ENCODE measurements around the gene FOXP4.

FOXP4 gene

GRCh38 chr6:41635365-41635764, 89.2 kb downstream of the FOXP4 start:
- no peak for DNase-seq

DNA sequence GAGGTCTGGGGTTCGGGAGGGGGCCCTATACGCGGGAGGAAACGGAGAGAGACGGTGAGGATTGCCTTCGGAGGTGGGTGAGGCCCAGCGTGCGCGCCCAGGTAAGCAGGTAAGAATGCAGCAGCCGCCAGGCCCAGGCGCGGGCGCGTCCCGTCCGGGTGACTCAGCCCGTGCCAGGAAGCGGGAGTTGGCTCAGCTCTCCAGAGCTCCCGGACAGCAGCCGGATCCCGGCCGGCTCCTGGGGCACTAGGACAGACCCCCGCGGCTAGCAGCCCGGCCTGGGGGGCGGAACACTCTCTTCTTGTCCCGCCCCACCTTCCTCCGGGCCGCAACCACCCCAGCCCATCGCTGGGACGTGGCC, 90.6 kb downstream of the FOXP4 start:
- no peak for DNase-seq

- DNase-seq = no peak
These were observed 91.2 kb downstream of the FOXP4 start for GRCh38 chr6:41637194-41638001.

- no peak for DNase-seq
These were observed 92.1 kb downstream of the FOXP4 start, which contains the start of gene MDFI for GRCh38 chr6:41638002-41638934. Gene MDFI (plus strand): TSS chr6:41638468. CDS start chr6:41638750, 282 bp downstream.

DNA sequence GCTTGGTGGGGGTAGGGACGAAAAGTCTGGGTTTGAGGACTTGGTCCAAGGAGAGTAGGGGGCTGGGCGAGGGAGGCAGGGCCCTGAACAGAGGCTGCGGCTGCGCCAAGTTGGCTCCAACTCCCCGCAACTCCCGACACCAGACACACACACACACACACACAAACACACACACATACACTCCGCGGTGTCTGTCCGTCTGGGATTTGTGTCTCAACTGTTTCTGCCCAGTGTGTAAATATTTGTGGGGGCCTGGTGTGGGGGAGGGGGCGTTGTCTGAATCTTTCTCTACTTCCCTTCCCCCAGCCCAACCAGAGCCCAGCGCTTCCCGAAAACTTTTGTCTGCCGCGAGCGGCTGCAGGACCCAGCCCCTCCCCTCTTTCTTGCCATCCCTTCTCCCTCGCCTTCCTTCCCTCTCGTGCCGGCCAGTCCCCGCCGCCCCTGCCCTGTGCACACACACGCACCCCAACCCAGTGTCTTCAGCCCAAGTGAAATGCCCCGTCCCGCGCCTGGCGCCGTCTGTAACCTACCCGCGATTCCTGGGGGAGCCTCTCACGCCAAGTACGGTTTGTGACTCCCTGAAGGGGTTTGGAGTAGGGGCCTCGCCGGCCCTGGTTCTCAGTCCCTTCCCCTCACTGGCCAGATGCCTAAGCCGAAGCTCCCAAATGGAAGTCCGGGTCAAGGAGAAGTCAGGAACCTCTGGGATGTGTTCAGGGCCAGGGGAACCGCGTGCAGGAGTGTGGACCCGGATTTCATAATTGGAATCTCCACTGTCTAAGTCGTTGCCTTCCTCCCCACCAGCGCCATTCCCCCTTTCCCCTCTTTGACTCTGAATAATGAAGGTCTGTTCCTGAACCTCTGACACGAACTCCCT, 93.0 kb downstream of the FOXP4 start:
- DNase-seq = no peak

DNA sequence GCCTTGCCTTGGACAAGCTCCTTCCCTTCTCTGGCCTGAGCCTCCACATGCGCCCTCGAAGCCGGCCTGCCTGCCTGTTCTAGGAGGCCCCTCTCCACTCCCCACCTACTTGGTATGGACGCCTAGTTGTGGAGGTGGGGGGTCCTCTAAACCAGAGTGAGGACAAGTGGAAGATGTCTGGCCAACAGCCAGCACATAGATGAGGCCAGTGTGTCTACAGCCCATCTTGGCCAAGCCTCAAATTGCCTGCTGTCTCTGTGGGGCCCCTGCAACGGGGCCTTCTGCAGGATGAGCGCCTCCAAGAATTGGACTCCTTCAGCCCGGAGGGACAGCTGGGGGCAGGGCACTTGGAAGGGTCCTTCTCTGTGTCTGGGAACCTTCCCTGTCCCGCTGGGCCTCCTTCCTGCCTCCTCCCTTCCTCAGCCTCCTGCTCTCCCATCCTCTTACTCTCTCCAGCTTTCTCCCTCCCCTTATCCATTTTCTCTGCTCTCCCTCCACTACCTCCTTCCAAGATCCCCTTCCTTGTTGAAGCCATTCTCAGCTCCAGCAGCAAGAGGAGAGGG, 93.7 kb downstream of the FOXP4 start:
- no peak for DNase-seq

DNA sequence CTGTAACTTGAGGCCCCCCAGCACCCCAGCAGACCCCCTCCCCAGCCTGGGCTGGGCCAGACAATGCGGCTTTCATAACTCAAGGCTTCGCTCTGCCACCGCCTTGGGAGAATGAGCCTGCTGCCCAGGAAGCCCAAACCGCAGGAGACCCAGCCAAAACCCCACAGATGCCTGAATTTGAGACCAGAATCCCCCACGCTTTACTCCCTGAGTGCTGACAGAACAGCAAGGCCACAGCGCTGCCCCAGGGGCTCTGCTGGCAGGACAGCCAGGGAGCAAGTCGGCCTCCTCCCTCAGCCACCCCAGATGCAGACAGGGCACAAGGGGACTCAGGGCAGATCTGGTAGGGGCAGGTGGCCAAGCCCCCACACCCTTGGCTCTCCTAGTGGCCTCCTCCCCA, 94.2 kb downstream of the FOXP4 start:
- DNase-seq = no peak

GRCh38 chr6:41641352-41641925, 95.3 kb downstream of the FOXP4 start:
- no peak for DNase-seq

DNA sequence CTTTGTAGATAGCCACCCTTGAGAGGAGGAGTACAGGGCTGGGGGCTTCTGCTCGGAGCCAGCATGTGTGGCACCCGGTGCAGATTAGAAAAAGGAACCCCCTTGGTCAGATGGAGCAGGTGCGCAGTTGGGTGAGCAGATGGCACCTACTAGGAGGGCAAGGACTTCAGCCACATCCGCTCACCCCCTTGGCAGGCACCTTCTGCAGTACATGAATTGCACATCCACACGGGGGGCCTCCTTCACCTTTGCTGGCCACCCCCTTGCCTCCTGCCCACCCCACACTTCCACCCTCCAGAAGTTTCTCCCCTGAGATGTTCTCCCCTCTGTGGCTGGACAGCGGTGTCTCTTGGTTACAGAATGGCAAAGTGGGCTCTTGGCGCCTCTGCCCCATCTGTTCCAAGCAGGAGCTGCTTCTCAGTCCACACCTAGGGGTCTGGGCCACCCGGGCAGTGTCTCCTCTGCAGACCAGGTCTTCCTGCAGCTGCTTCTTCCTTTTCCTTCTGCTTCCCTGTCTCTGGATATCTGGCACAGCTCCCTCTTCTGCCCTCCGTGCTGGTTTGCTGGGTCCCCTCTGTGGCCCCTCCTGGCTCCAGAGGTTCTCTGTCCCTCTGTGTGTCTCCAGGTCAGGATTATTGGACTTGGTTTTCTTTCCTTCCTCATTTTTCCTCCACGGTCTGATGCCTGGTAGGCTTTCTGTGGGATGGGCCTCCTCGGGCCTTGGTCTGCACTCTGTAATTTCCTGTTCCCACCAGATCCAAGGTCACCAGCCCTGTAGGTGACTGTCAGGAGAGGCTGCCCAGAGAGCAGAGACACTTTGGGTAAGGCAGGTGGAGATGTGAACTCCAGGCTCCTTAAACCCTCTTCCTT, 96.1 kb downstream of the FOXP4 start:
- no peak for DNase-seq

DNA sequence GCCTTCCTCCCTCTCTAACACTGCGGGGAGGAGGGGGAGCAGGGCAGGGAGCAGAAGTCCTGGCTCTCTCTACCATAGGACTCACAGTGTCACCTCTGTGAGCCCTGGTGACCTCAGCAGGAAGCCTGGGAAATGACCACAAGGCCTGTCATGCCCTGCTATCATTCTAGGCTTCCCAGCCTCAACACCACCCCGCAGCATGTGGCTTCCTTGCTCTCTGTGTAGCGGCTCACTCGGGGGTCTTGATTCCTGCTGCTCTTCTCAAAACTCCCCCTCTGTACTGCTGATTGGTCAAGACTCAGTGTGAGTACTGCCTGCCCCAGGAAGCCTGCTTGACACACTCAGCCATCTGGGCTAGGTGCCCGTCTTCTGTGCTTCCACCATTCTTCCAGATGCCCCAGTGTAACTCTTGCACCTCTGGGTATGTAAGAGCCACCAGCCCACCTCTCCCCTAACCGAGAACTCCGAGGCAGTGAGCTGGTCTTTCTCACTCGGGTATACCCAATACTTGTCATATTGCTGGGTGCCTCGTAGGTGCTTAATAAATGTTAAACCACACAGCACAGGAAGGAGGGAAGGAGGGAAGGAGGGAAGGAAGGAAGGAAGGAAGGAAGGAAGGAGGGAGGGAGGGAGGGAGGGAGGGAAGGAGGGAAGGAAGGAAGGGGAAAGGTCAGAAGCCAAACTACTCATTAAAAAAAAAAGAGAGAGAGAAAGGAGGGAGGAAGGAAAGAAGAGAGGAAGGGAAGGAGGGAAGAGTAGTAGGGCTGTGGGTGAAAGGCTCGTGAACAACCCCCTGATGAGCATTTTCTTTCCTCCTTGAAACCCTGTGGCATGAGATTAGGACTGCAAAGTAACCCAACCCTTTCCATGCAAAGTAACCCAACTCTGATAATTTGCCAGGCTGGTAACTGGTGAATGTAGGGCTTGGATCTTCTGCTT, 97.0 kb downstream of the FOXP4 start:
- DNase-seq = no peak

DNA sequence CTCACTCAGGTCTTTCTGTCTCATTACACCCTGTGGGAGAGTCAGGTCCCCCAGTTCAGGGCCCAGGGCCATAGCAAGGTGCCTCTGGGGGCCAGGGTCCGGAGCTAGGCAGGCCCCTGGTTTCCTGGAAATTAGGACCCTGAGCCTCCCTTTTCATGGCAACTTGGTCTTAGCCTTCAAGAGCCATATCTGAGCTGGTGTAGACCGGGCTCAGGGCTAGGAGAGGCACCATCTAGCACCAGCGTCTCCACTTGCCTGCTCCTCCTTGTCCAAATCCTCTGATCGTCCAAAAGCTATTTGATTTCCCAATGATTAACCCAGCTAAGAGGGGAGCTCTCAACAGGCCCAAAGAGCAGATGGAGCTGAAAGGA, 97.7 kb downstream of the FOXP4 start:
- no peak for DNase-seq

- no peak for DNase-seq
These were observed 98.2 kb downstream of the FOXP4 start for GRCh38 chr6:41644297-41644879.

GRCh38 chr6:41645007-41645618, 98.9 kb downstream of the FOXP4 start:
- no peak for DNase-seq

- DNase-seq = no peak
These were observed 100.0 kb downstream of the FOXP4 start for GRCh38 chr6:41646026-41646795.

DNA sequence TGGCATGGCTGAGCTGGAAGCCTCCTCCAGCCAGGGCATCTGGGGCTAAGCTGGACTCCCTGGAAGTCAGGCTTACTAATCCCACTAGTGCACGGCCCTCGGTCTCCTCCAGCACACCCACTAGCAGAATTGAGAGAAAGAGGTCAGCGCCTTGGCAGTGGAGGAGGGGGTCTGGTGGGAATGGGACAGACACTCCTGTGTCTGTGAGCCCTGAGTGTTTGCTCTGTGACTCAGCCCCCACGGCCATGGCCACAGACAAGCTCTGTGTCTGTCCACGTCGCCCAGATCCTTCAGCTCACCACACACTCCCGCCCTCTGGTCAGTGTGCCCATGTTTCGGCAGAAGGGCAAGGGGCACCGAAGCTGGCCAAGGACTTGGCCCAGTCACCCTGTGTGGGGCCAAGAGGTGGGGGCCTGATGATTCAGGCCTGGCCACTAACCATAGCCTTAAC, 100.9 kb downstream of the FOXP4 start:
- no peak for DNase-seq

DNA sequence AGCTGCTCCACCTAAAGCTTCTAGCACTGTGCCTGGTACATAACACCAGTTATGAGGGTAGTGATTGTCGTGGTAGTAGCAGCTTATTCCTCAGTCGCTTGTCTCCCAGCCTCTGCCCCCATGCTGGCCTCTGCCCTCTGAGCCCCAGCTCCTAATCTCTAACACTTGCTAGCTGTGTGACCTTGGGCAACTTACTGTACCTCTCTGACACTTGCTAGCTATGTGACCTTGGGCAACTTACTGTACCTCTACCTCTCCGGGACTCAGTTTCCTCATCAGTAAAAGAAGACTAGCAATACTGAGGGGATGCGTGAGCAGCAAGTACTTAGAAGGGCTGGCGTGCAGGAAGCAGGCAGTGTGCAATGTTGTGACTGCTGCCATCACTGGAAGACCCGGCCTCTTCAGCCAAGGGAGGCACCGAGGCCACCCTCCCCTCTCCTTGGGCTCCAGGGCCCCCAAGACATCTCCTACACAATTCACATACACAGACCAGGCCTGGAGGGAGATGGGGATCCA, 101.9 kb downstream of the FOXP4 start:
- no peak for DNase-seq

GRCh38 chr6:41648921-41649320, 102.7 kb downstream of the FOXP4 start:
- DNase-seq = no peak

DNA sequence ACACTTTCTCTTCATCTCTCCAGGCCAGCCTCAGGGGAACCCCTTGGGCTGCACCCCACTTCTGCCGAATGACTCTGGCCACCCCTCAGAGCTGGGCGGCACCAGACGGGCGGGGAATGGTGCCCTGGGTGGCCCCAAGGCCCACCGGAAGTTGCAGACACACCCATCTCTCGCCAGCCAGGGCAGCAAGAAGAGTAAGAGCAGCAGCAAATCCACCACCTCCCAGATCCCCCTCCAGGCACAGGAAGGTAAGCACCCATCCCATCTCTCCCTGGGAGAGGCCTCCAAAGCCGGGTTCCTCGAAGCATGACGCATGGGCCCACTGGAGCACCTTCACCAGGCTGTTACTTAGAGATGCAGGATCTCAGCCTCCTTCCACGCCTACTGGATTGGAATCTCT, 103.4 kb downstream of the FOXP4 start:
- no peak for DNase-seq
